Stimulated activated CD8-positive, alpha-beta memory T cell treated with anti-CD3 and anti-CD28 coated beads, Interleukin-12 subunit alpha, Interleukin-12 subunit beta, amount 100 ng/mL, for 24 hours (primary cell): ENCODE data around the gene DNAJC10.

Source experiments
- DNase-seq: peaks from one replicate; pipeline ENCODE4 v3.0.0-alpha.2; 2020; ENCODE audit errors: extremely low read depth

DNAJC10 gene

DNA sequence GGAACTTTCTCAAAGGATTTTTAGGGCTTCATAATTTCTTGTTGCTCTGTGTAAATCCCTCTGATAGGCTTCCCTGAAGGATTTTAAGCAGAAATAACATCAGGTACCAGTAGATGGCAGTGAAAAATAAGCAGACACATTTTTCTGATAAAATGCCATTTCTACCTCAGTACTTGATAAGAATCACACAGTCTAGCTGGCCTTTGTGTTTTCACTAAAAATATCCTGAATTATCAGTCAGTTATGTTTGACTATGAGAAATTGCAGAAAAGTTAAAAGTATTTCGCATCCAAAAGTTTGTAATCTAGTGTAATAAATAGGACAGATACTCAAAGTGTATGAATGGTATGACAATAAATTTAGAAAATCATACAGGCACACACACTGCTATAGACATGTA lies 68.7 kb downstream of the DNAJC10 start:
- no peak for DNase-seq

DNA sequence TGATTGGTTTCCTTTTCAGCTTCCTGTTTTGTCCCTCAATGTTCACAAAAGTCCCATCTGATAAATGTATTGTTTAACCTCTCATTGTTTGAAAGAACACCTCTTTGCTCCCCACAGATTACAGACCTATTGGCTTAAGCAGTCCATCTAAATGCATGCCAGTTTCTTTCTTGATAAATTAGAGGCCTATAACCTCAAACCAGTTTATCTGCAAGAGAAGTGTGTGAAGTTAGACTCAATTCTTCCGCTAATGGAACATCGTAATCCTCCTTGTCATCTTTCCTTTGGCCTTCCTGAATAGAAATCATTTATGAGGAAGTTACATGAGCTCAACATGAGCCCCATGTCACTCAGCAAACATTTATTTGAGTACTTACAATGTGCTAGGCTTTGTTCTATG lies 76.4 kb downstream of the DNAJC10 start:
- DNase-seq: no peak

DNA sequence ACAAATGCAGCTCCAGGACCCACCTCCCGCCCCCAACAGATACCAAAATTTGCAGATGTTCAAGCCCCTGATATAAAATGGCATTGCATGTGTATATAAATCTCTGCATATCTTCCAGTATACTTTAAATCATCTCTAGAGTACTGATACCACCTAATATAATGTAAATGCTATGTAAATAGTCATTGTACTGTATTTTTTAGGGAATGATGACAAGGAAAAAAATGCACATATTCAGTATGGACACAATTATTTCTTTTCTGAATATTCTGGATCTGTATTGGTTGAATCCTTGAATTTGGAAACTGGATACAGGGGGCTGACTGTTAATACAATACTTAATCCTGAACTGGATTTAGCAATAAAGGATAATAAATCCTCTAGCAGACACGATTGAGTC lies 82.7 kb downstream of the DNAJC10 start:
- DNase-seq: no peak

DNA sequence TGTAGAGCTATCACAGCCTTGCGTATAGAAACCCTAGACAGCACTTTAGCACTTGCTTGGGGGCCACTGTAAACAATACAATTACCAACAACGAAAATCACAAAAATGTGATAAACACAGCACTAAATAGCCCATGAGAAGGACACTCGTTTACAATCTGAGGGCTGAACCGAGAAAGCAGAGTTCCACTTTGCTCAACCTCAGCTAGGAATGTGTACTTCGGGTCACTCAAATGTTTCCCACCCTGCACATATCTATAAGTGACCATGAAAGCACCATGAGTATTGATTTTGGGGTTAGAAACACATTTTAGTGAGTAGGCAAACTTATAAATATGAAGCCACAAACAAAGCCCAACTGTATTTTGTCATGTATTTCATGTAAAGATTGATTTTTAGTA lies 88.1 kb downstream of the DNAJC10 start:
- no peak for DNase-seq

DNA sequence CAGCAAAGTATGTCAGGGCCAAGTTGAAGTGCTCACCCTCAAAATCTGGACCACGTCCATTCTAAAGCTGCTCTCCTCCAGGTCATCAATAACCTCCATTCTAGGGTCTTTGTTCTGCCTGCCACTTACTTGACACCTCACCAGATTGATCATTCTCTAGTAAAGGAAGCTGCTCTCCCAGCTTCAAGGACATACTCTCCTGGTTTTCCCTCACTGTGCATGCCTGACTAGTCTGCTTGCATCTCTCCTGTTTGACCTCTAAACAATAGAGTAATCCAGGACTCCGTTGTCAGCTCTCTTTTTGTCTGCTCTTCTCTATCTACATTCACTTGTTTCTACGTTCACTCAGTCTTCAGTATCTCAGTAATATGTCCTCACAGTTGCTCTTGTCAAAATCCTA lies 91.3 kb downstream of the DNAJC10 start:
- DNase-seq: no peak

- DNase-seq: no peak
These were observed 94.0 kb downstream of the DNAJC10 start for GRCh38 chr2:182810087-182810486.

GRCh38 chr2:182814380-182814779 lies 98.3 kb downstream of the DNAJC10 start:
- DNase-seq: no peak

DNA sequence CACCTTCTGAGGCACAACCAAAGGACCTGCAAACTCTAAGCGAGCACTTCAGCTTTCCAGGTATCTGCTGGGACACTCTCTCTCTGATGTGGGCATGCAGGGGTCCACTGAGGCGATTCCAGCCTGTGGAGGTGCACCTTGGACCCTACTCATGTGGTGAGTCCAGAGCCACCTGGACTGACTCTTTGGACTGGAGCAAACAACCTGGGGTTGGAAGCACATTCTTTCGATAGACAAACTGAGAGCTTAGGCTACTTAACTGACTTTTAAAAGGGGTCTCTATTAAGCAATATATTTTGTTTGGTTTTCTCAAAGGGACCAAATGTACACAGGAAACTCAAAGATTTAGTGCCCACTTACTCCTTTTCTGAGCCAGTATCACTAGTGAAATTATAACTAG lies 98.7 kb downstream of the DNAJC10 start:
- DNase-seq: no peak

DNA sequence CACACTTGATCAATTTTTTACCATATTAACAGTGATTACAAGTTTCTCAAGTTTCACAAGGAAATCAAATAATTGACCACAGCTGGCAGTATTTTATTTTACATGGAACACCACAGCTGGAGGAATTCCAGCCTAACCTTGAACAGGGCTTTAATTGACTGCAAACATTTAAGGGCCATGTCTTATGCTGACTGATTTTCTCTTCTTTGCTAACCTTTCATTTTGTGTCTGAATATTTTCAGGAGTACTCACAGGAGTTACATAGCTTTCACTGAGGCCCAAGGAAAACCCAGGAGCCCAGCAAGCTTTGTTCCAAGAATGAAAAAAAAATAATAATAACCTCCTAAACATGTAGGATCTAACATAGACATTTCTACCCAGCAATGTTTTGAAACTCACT lies 100.8 kb downstream of the DNAJC10 start:
- DNase-seq: no peak

- no peak for DNase-seq
These were observed 101.5 kb downstream of the DNAJC10 start for GRCh38 chr2:182817558-182817957.

GRCh38 chr2:182818501-182818900 lies 102.4 kb downstream of the DNAJC10 start:
- DNase-seq: no peak

- no peak for DNase-seq
These were observed 102.9 kb downstream of the DNAJC10 start for GRCh38 chr2:182818925-182819324.

DNA sequence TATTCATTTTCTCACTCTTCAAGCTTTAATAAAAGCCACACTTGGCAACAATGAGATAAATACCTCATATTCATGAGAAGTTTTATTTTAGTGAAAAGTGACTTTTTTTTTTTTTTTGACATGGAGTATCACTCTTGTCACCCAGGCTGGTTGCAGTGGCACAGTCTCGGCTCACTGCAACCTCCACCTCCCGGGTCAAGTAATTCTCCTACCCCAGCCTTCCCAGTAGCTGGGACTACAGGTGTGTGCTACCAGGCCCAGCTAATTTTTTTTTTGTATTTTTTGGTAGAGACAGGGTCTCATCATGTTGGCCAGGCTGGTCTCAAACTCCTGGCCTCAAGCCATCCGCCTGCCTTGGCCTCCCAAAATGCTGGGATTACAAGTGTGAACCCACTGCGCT lies 103.4 kb downstream of the DNAJC10 start:
- DNase-seq: no peak

DNA sequence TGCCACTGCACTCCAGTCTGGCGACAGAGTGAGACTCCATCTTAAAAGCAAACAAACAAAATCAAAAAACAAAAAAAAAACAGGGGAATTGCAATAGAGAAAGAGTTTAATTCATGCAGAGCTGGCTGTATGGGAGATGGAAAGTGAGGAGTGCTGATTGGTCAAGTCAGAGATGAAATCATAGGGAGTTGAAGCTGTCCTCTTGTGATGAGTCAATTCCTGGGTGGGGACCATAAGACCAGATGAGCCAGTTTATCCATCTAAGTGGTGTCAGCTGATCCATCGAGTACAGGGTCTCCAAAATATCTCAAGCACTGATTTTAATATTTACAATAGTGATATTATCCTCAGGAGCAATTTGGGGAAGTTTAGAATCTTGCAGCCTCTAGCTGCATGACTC lies 105.1 kb downstream of the DNAJC10 start:
- DNase-seq: no peak

GRCh38 chr2:182822733-182823132 lies 106.7 kb downstream of the DNAJC10 start:
- DNase-seq: no peak

DNA sequence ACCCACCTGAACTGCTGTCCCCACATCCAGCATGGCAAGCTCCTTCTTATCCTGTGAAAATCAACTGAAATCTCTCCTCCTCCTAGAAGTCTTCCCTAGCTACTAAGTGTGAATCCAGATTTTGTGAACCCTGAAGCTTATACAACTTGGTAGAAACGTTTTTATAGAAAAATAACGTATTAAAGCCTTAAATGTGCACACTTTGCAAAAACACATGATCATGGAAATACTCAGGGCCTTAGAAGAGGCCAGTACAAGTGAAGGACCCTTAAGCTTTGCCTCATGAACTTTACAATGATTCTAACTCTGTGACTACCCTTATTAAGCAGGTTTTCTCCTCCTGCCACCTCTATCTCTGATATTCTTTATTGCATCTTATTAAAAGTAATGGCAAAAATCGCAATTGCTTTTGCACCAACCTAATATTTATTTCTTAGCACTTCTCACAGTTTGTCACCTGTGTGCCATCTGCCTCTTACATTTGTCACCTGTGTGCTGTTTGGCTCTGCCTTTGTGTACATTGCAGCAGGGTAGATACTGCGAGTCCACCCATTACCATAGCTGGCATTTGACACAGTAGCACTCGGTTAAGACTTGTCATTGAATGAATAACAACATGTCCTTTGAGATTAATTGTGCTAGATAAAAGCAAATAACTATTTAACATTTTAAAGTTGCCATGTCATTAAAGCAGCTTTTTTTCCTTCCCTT lies 108.2 kb downstream of the DNAJC10 start:
- no peak for DNase-seq

GRCh38 chr2:182824767-182825158 lies 108.7 kb downstream of the DNAJC10 start:
- no peak for DNase-seq

GRCh38 chr2:182826064-182826463 lies 110.0 kb downstream of the DNAJC10 start:
- no peak for DNase-seq

DNA sequence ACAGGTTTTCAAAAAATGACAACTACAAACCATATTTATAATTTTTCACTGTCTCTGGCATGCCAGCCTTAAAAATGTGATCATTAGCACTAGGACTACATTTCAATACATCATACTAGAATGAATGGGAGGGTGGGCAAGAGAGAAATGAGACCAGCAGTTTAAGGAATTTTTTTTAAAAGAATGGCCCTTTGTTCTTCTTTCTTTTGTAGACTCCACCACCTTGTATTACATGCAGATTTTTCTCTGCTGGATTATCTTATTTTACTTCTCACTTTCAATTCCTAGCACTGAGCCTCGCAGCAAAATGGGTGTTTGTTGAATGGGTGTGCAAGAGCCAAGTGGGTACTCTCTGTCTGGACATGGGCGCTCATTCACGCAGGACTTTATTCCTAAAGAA lies 110.4 kb downstream of the DNAJC10 start:
- DNase-seq: no peak

GRCh38 chr2:182827182-182827879 lies 111.3 kb downstream of the DNAJC10 start:
- no peak for DNase-seq

DNA sequence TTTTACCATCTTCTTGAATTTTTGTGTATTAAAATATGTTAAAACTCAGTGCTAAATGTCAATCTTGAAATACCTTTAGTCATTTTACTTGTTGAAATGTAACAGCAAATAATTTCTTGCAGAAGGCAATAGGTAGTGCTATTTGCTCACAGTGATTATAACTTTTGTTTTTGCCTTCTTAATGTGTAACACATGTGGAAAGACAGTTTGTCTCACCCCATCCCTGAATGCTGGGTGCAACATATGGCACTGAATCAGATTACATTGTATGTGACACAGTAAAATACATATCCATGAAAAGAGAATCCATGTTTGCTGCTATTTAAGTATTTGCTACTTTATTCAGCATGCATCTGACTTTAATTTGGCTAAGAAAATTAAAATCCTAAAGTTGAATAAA lies 115.0 kb downstream of the DNAJC10 start:
- no peak for DNase-seq

GRCh38 chr2:182831921-182832320 lies 115.9 kb downstream of the DNAJC10 start:
- no peak for DNase-seq

DNA sequence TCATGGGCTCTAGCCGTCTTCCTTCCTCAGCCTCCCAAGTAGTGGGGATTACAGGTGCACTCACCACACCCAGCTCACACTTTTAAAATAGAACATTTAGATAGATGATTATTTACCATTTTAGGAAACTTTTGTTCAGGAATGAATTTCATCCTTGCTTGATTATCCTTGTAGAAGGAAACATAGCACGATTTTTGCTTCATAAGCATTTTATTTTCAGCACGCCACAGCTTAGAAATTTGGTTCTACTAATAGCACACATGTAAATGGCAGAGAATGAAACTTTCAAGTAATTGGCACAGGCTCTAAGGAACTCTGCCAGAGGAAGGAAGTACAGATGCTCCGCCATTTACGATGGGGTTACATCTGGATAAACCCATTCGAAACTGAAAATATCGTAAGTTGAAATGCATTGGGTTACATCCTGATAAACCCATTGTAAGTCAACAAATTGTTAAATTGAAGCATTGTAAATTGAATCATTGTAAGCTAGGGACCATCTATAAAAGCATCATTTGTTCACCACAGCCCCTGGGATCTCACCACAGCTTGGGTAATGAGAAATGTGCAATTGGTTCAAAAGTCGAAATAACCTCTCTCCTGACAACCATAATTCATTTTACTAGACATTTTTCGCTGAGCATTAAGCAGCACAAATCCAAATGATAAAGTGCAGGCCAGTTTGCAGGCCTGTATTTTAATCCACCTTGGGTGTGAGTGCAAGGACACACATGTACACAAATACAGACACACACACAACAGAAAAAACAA lies 117.2 kb downstream of the DNAJC10 start:
- DNase-seq: no peak
